ENCODE measurements around the gene PRR22. TPM values are rescaled to one million over a fixed set of nuclear protein-coding genes. Genes with fewer than 3 reads are reported as not detected.
A peak's percentile ranks its signal among the peaks of the same experiment; 100 is the strongest.

Gene PRR22
- total and polyA plus RNA-seq, 3 donors from 2014 or later = 24.0 to 54.9 (median 35.0) TPM

DNA sequence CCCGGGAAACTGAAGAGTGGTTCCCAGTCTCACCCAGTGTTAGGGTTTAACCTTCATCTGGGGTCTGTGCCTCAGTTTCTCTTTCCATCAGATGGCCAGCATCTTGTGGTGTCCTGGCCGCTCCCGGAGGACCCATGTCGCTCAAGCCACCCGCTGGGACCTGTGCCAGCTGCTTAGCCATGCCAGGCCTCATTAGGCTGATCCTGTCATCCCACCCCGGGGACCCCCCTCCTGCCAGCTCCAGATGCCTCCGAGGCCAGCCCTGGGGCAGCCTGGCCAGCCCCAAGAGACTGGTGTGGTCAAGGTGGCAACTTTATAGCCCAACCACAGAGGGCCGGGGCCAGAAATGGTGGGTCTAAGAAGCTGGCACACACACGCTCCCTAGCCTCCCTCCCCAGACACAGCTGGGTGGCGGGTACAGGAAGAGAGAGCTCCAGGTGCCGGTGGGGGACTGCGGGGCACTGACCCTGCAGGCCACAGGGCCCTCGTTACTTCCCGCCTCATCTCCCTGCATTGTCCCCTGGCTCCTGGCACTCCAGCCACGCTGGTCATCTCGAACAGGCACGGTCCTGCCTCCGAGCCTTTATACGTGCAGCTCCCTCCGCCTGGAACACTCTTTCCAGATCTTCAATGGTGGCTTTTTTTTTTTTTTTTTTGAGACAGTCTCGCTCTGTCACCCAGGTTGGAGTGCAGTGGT lies 23.7 kb upstream of the PRR22 start:
- no peaks in the 10 kb centered on the region for H3K9me3 ChIP-seq
- no peaks in the 10 kb centered on the region for H3K36me3 ChIP-seq (ENCODE audit: low read depth, missing control alignments)
- H3K4me1 ChIP-seq = peaks cover 6% of the 10 kb centered on the region
- no peak for DNase-seq
- H3K27me3 ChIP-seq = no peaks in the 10 kb centered on the region
- intact Hi-C loops (cut with DNase I; ENCODE audit: low total_unique reads) = no loop called here
- no peak for TF ChIP-seq POLR2A (IDR thresholded peaks at IDR 0.05)
- TF ChIP-seq, protein P1, sequence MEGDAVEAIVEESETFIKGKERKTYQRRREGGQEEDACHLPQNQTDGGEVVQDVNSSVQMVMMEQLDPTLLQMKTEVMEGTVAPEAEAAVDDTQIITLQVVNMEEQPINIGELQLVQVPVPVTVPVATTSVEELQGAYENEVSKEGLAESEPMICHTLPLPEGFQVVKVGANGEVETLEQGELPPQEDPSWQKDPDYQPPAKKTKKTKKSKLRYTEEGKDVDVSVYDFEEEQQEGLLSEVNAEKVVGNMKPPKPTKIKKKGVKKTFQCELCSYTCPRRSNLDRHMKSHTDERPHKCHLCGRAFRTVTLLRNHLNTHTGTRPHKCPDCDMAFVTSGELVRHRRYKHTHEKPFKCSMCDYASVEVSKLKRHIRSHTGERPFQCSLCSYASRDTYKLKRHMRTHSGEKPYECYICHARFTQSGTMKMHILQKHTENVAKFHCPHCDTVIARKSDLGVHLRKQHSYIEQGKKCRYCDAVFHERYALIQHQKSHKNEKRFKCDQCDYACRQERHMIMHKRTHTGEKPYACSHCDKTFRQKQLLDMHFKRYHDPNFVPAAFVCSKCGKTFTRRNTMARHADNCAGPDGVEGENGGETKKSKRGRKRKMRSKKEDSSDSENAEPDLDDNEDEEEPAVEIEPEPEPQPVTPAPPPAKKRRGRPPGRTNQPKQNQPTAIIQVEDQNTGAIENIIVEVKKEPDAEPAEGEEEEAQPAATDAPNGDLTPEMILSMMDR (IDR thresholded peaks at IDR 0.05) = no peak
- H3K27ac ChIP-seq = no peak overlapping the region
- H3K4me3 ChIP-seq = no peak overlapping the region
- 83% methylated on average over 16 to 21 of the region's 21 CpGs for whole genome bisulfite sequencing, 2 donors

DNA sequence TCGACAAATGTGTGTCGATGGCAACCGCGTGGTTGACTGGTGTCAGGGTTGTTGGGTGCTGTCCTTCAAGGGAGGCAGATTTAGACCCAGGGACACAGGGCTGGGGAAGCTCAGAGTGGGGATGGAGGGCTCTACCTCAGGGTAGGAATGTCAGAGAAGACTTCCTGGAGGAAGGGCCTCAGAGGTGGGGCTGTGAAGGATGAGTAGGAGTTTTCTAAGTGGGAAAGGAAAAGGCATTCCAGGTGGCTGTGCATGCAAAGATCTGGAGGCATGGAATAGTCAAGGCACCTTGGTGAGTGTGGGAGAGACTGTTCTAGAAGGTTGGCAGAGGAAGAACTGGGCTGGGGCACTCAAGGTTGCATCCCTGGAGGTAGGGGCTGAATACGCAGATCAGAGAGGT lies 22.4 kb upstream of the PRR22 start:
- intact Hi-C loops (cut with DNase I; ENCODE audit: low total_unique reads) = no loop called here
- Histone ChIP-seq H3K4me3 (no peak overlapping the region), H3K27me3 (no peaks in the 10 kb centered on the region), H3K27ac (no peak overlapping the region), H3K36me3 (ENCODE audit: low read depth, missing control alignments) (no peaks in the 10 kb centered on the region), H3K4me1 (peaks cover 13% of the 10 kb centered on the region), H3K9me3 (no peaks in the 10 kb centered on the region)
- DNase-seq = no peak
- TF ChIP-seq POLR2A (IDR thresholded peaks at IDR 0.05) = no peak
- TF ChIP-seq, protein P1 (IDR thresholded peaks at IDR 0.05) = no peak
- WGBS, 2 donors = 83 to 91% methylated on average over 5 of the region's 5 CpGs

GRCh38 chr19:5806133-5806489 lies 21.6 kb upstream of the PRR22 start:
- H3K36me3 ChIP-seq (ENCODE audit: low read depth, missing control alignments) = no peaks in the 10 kb centered on the region
- no peak overlapping the region for H3K4me3 ChIP-seq

GRCh38 chr19:5805462-5806132 lies 21.1 kb upstream of the PRR22 start:
- intact Hi-C loops (cut with DNase I; ENCODE audit: low total_unique reads) = no loop called here
- peaks cover 25% of the 10 kb centered on the region for H3K4me1 ChIP-seq
- no peaks in the 10 kb centered on the region for H3K36me3 ChIP-seq (ENCODE audit: low read depth, missing control alignments)
- H3K9me3 ChIP-seq = no peaks in the 10 kb centered on the region
- H3K27ac ChIP-seq = no peak overlapping the region
- no peaks in the 10 kb centered on the region for H3K27me3 ChIP-seq
- peak; percentile 76 for DNase-seq
- WGBS, 2 donors = 1 to 2% methylated on average over 20 to 45 of the region's 46 CpGs
- TF ChIP-seq, protein P1 (IDR thresholded peaks at IDR 0.05) = peak; percentile 51 to 70 (median 66)
- TF ChIP-seq POLR2A (IDR thresholded peaks at IDR 0.05) = no peak
- H3K4me3 ChIP-seq = peak overlapping the region in 1 of 2 donors; percentile 43

More at GRCh38 chr19:5806133-5806489, 21.6 kb upstream of the PRR22 start:
- 24 to 28% methylated on average over 6 of the region's 6 CpGs for WGBS, 2 donors
- no peaks in the 10 kb centered on the region for H3K27me3 ChIP-seq
- TF ChIP-seq, protein P1 (IDR thresholded peaks at IDR 0.05) = no peak
- no peak for TF ChIP-seq POLR2A (IDR thresholded peaks at IDR 0.05)
- H3K9me3 ChIP-seq = no peaks in the 10 kb centered on the region
- no peak overlapping the region for H3K27ac ChIP-seq
- intact Hi-C loops (cut with DNase I; ENCODE audit: low total_unique reads) = no loop called here
- H3K4me1 ChIP-seq = peaks cover 20% of the 10 kb centered on the region
- DNase-seq = no peak

Data from testis (tissue), 3 donors.